ENCODE measurements around the gene BCAP31. TPM values are rescaled to one million over a fixed set of nuclear protein-coding genes. Genes with fewer than 3 reads are reported as not detected.
"Not testable (repeated sequence)": the region's sequence is repeated elsewhere in the genome, so short reads cannot be mapped to it uniquely, and the experiment has no call there.

Gene BCAP31
- total RNA-seq, 4 donors from 2014 or later, result 86.6 to 177 (median 102) TPM

DNA sequence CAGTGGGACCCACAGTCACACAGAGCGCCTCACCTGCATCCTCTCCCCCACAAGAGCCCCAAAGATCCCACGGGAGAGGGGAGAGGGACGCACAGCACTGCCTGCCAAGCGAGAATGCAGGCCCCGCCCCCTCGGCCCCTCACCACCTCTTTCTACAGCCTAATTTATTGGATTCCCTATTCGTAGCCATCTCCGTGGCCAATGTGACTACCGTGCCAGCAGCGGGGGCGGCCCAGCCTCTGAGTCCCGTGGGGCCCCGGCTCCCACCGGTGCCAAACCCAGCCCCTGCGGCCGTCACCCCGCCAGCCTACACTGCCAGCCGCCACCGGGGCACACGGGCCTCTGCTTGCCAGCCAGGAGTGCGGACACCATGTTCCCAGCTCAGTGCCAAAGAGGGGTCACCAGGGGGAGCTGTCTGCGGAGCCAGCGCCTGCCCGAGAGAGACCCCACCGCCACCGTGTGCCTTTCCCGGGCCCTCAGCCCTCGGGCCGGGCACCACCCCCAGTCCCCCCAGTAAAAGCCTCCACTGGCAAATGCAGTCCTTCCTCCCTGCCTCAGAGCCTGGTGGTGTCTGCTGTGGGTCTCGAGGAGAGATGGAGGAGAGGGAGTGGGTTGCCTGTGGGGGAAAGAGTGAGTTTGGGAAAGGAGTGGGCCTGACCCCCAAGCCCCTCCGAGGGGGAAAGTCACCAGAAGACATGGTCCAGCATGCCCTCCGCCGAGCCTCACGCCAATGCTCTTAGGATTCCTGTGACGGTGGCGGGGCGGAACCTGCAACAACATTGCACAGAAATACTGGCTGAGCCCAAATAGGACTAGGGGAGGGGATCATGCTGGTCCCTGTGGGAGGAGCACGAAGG lies 20.3 kb upstream of the BCAP31 start:
- H3K27ac ChIP-seq, result peak overlapping the region; percentile 27 to 75
- H3K4me1 ChIP-seq, result no peaks in the 10 kb centered on the region
- DNase-seq, result peak in 1 of 2 donors; percentile 45
- no peaks in the 10 kb centered on the region for H3K9me3 ChIP-seq
- H3K36me3 ChIP-seq, result no peaks in the 10 kb centered on the region
- no peak for TF ChIP-seq CTCF (IDR thresholded peaks at IDR 0.05)
- no peak for TF ChIP-seq POLR2A (IDR thresholded peaks at IDR 0.05)
- no peaks in the 10 kb centered on the region for H3K27me3 ChIP-seq
- H3K4me3 ChIP-seq, result peak overlapping the region; percentile 2
- intact Hi-C loops (cut with DNase I; ENCODE audit: low total_unique reads), result no loop called here

DNA sequence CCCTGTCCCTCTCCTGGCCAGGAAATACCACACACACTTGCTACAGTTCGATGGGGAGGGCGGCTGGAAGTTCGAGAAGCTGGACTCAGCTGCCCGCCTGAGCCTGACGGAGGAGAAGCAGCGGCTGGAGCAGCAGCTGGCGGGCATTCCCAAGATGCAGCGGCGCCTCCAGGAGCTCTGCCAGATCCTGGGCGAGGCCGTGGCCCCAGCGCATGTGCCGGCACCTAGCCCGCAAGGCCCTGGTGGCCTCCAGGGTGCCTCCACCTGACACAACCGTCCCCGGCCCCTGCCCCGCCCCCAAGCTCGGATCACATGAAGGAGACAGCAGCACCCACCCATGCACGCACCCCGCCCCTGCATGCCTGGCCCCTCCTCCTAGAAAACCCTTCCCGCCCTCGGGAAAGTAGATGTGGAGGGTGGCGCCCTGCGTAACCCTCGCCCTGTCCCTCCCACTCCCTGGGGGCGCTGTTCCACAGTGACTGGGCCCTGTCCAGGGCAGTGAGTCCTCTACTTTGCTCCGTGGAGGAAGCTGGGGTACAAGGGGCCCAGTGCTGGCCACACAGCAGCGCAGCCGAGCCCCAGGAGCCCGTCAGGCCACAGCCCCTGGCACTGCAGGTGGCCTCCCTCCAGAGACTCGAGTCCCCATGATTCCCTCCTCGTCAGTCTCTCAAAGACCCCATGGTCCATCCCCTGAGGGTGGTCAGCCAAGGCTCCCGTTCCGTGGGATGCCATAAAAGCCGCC lies 19.5 kb upstream of the BCAP31 start:
- H3K36me3 ChIP-seq, result not testable (repeated sequence)

GRCh38 chrX:153742796-153743467 lies 18.7 kb upstream of the BCAP31 start:
- H3K36me3 ChIP-seq; H3K9me3 ChIP-seq; H3K4me1 ChIP-seq; DNase-seq; intact Hi-C loops (cut with DNase I; ENCODE audit: low total_unique reads); H3K27me3 ChIP-seq: not testable (repeated sequence)
- Histone ChIP-seq H3K4me3 (peak overlapping the region in 1 of 2 donors; percentile 9), H3K27ac (peak overlapping the region; percentile 45 to 74)

More for the DNA sequence above, 19.5 kb upstream of the BCAP31 start:
- Histone ChIP-seq H3K27ac (peak overlapping the region; percentile 45 to 75), H3K4me3 (peak overlapping the region; percentile 2 to 9)
- intact Hi-C loops (cut with DNase I; ENCODE audit: low total_unique reads); H3K4me1 ChIP-seq; H3K9me3 ChIP-seq; H3K27me3 ChIP-seq: not testable (repeated sequence)
- peak; percentile 79 to 86 for DNase-seq

GRCh38 chrX:153742111-153742510 lies 17.9 kb upstream of the BCAP31 start:
- H3K9me3 ChIP-seq; H3K27me3 ChIP-seq; H3K4me1 ChIP-seq; H3K4me3 ChIP-seq; H3K36me3 ChIP-seq; intact Hi-C loops (cut with DNase I; ENCODE audit: low total_unique reads); DNase-seq: not testable (repeated sequence)
- H3K27ac ChIP-seq, result peak overlapping the region; percentile 21 to 54

- no peaks in the 10 kb centered on the region for H3K4me1 ChIP-seq
- no peak for DNase-seq
- TF ChIP-seq POLR2A (IDR thresholded peaks at IDR 0.05), result no peak
- no peak for TF ChIP-seq CTCF (IDR thresholded peaks at IDR 0.05)
- no peaks in the 10 kb centered on the region for H3K27me3 ChIP-seq
- intact Hi-C loops (cut with DNase I; ENCODE audit: low total_unique reads), result no loop called here
- no peaks in the 10 kb centered on the region for H3K36me3 ChIP-seq
- no peaks in the 10 kb centered on the region for H3K9me3 ChIP-seq
- H3K4me3 ChIP-seq, result no peak overlapping the region
- H3K27ac ChIP-seq, result peak overlapping the region in 1 of 2 donors; percentile 54
These were observed 17.3 kb upstream of the BCAP31 start for GRCh38 chrX:153741446-153741845.

DNA sequence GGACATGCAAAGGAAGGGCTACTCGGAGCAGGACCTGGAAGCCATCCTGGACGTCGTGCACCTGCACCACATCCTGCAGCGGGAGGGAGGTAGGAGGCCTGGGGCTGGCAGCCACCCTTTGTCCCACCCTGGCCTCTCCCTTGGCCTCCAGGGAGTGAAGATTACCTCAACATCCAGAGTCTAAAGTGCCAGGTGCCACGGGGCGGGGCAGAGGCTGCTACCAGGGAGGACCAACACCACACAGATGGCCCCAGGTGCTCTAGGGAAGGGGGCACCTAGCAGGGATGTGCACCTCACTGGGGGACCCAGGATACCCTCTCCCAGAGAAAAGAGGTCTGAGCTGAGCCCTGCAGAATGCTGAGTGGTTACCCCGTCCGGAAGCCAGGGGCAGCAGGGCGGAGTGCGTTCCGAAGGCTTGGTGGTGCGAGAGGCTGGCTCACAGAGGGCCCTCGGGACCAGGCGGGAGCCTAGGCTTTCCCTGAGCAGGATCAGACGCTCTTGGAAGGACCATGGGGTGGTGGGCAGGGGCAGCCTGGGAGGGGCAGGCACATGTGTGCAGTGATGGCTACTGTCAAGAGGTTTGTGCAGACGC lies 16.5 kb upstream of the BCAP31 start:
- Histone ChIP-seq H3K4me1 (no peaks in the 10 kb centered on the region), H3K27ac (no peak overlapping the region), H3K36me3 (no peaks in the 10 kb centered on the region), H3K9me3 (no peaks in the 10 kb centered on the region), H3K27me3 (no peaks in the 10 kb centered on the region), H3K4me3 (no peak overlapping the region)
- no peak for TF ChIP-seq CTCF (IDR thresholded peaks at IDR 0.05)
- no peak for DNase-seq
- intact Hi-C loops (cut with DNase I; ENCODE audit: low total_unique reads), result no loop called here
